Endothelial cell of umbilical vein (primary cell): Measurements from ENCODE around the gene ALDH1A2. TPM values are rescaled to one million over a fixed set of nuclear protein-coding genes. Genes with fewer than 3 reads are reported as not detected.

Experiments
- Bru-seq: library from RNA; stranded (reverse); fragments of 400-500 nt; gene quantifications from one replicate; lab custom pipeline; 2021; lab: Mats Ljungman, UMichigan
- BruChase-seq, 2 experiments: library from RNA; stranded (reverse); fragments of 400-500 nt; gene quantifications; one replicate each; lab custom pipeline; 2021; lab: Mats Ljungman, UMichigan
- BruUV-seq: library from RNA; stranded (reverse); fragments of 400-500 nt; replicated peaks from 2 replicates; lab custom pipeline; 2021; lab: Mats Ljungman, UMichigan
- CTCF ChIA-PET: fragments of 300-600, 350-600 bp; sonication (Branson Sonifier 250); formaldehyde crosslinking; loops from one replicate; lab custom pipeline; 2021; ENCODE audit warnings: antibody characterized with exemption, inconsistent platforms; lab: Charles Lee
- POLR2A ChIA-PET: fragments of 300-600, 350-600 bp; sonication (Branson Sonifier 250); formaldehyde crosslinking; loops from one replicate; lab custom pipeline; 2021; ENCODE audit warnings: antibody characterized with exemption, inconsistent platforms; lab: Charles Lee
- DNase-seq: peaks from one replicate; pipeline ENCODE4 v3.0.0-alpha.2; 2011; ENCODE audit warnings: low read depth, low spot score
- FAIRE-seq: peaks from 2 replicates; lab custom pipeline; 2011; peaks lifted over from hg19 to GRCh38; lab: Jason Lieb, UNC
- H2AFZ ChIP-seq: 2 replicates; pipeline ENCODE4 v1.6.0; 2012; ENCODE audit warnings: low read depth, low read length, control low read depth, inconsistent platforms
- H3K27ac ChIP-seq: 2 replicates; pipeline ENCODE4 v1.5.1; 2011; ENCODE audit warnings: low read depth, mild to moderate bottlenecking, control low read depth, low read length, moderate library complexity; ENCODE audit not compliant: insufficient read depth
- H3K27me3 ChIP-seq, 2 experiments: 2 replicates each; pipeline versions ENCODE4 v1.6.0 to v1.6.1; 2011; ENCODE audit warnings: low read length in 2 of 2, mixed read lengths in 1 of 2; ENCODE audit not compliant: control insufficient read depth in 2 of 2, insufficient read depth in 2 of 2
- H3K36me3 ChIP-seq, 2 experiments: 2 replicates in 1 of 2; 3 replicates in 1 of 2; pipeline ENCODE4 v1.5.1; 2011; ENCODE audit warnings: low read length in 2 of 2, mild to moderate bottlenecking in 1 of 2, moderate library complexity in 1 of 2; ENCODE audit not compliant: control insufficient read depth in 2 of 2, insufficient read depth in 2 of 2; ENCODE audit errors: extremely low read depth in 1 of 2
- H3K4me1 ChIP-seq: 3 replicates; pipeline ENCODE4 v1.5.1; 2011; ENCODE audit warnings: mild to moderate bottlenecking, low read length; ENCODE audit not compliant: control insufficient read depth, insufficient read depth; ENCODE audit errors: extremely low read depth
- H3K4me2 ChIP-seq: 2 replicates; pipeline ENCODE4 v1.6.1; 2011; ENCODE audit warnings: low read length, control low read depth, mixed read lengths; ENCODE audit not compliant: insufficient read depth
- H3K4me3 ChIP-seq, 3 experiments: fragments of 200-600 bp in 1 of 3; sonication (generic), shearing (Covaris generic) in 1 of 3; replicated peaks in 1 of 3; 2 replicates each; pipeline ENCODE4 v1.5.1; 2011 to 2016; ENCODE audit warnings: control low read depth in 3 of 3, low read length in 3 of 3, mild to moderate bottlenecking in 2 of 3, inconsistent platforms in 1 of 3, low read depth in 1 of 3, moderate library complexity in 1 of 3; ENCODE audit not compliant: insufficient read depth in 1 of 3
- H3K79me2 ChIP-seq: 2 replicates; pipeline ENCODE4 v1.6.0; 2012; ENCODE audit warnings: low read length, inconsistent platforms; ENCODE audit not compliant: control insufficient read depth, insufficient read depth
- H3K9ac ChIP-seq: replicated peaks from 2 replicates; pipeline ENCODE3; 2011; ENCODE audit warnings: low read length, control low read depth; ENCODE audit not compliant: insufficient read depth; ENCODE audit errors: extremely low read depth
- H3K9me1 ChIP-seq: replicated peaks from 3 replicates; pipeline ENCODE4 v1.6.0; 2011; ENCODE audit warnings: mild to moderate bottlenecking, low read length; ENCODE audit not compliant: control insufficient read depth, insufficient read depth; ENCODE audit errors: extremely low read depth
- H3K9me3 ChIP-seq: replicated peaks from 2 replicates; pipeline ENCODE4 v1.5.1; 2012; ENCODE audit warnings: low read length, inconsistent platforms; ENCODE audit not compliant: control insufficient read depth, insufficient read depth
- H4K20me1 ChIP-seq: replicated peaks from 2 replicates; pipeline ENCODE3; 2011; ENCODE audit warnings: mild to moderate bottlenecking, low read length; ENCODE audit not compliant: control insufficient read depth, insufficient read depth; ENCODE audit errors: extremely low read depth
- CTCF ChIP-seq, 2 donors: IDR thresholded peaks; 1 replicate in 1 of 2; 2 replicates in 1 of 2; pipeline ENCODE4 v1.5.1; 2011; ENCODE audit warnings: low read length in 2 of 2, mild to moderate bottlenecking in 2 of 2, moderate library complexity in 2 of 2, control low read depth in 1 of 2, inconsistent platforms in 1 of 2, low read depth in 1 of 2; ENCODE audit not compliant: insufficient read depth in 1 of 2; ENCODE audit errors: extremely low read depth in 1 of 2
- EZH2 ChIP-seq: IDR thresholded peaks from 2 replicates; pipeline ENCODE4 v1.6.1; 2012; ENCODE audit warnings: borderline replicate concordance, low read depth, mild to moderate bottlenecking, moderate library complexity, low read length, inconsistent platforms; ENCODE audit not compliant: severe bottlenecking
- FOS ChIP-seq: IDR thresholded peaks from 2 replicates; pipeline ENCODE4 v1.6.1; 2011; ENCODE audit warnings: mild to moderate bottlenecking, low read length, moderate library complexity, borderline replicate concordance; ENCODE audit not compliant: insufficient read depth
- JUN ChIP-seq: IDR thresholded peaks from 2 replicates; pipeline ENCODE4 v1.6.1; 2011; ENCODE audit warnings: borderline replicate concordance, low read depth; ENCODE audit not compliant: insufficient read length, insufficient read depth
- POLR2A ChIP-seq: IDR thresholded peaks from 2 replicates; pipeline ENCODE4 v1.6.1; 2012; ENCODE audit warnings: low read depth, mild to moderate bottlenecking, control low read depth, low read length
- dilution Hi-C: fragments of 300-500 bp; cut with MboI; formaldehyde crosslinking; loops from one replicate; pipeline ENCODE4 v1.15.0; 2019; ENCODE audit warnings: low sequenced_read_pairs; ENCODE audit not compliant: extremely low pct_ligation_motif_present
- intact Hi-C: fragments of 100-400 bp; cut with micrococcal nuclease; formaldehyde crosslinking; loops from one replicate; pipeline ENCODE4 v1.10.0; 2022
- long read RNA-seq: library from polyadenylated mRNA; stranded (forward); transcript quantifications from one replicate; pipeline ENCODE4 v2.0.0, GENCODE V29; 2021
- polyA minus RNA-seq, 3 experiments: library from RNA; depleted of rRNA, polyadenylated mRNA; stranded (reverse); fragments of >200 nt; gene quantifications; 1 replicate in 1 of 3; 2 replicates in 2 of 3; pipeline ENCODE4 v1.2.3, GENCODE V29; 2011
- polyA plus RNA-seq, 4 experiments: library from polyadenylated mRNA; depleted of rRNA in 3 of 4; stranded (reverse) in 3 of 4; unstranded in 1 of 4; fragments of >200 nt; gene quantifications; 2 replicates each; pipeline versions ENCODE4 v1.2.1 to v1.2.3, GENCODE V29; 2011 to 2012; ENCODE audit warnings: missing spikeins in 1 of 4
- total RNA-seq: library from RNA; stranded (reverse); gene quantifications from 2 replicates; pipeline ENCODE4 v1.2.3, GENCODE V29; 2021

ALDH1A2 gene
- 11.7 and 34.9 TPM in 2 replicates for total RNA-seq
- polyA plus RNA-seq: 14.8 and 16.3 TPM in 2 replicates
- polyA plus RNA-seq (2011; cell fraction: cytosol; rRNA removed): 16.9 and 19.0 TPM in 2 replicates
- polyA plus RNA-seq (2011; cell fraction: nucleus; rRNA removed): 20.0 and 21.5 TPM in 2 replicates
- 7.6 and 27.2 TPM in 2 replicates for polyA plus RNA-seq (2012)
- 26.4 and 32.6 TPM in 2 replicates for polyA minus RNA-seq
- not detected for polyA minus RNA-seq (2011; cell fraction: cytosol; rRNA and poly(A)+ RNA removed)
- 18.4 and 19.8 TPM in 2 replicates for polyA minus RNA-seq (2011; cell fraction: nucleus; rRNA and poly(A)+ RNA removed)
- percentile 43 among the genes with signal in this experiment for Bru-seq, nascent RNA
- percentile 29 among the genes with signal in this experiment for BruChase-seq, experiment 1, labeled RNA remaining after a 6-hour chase
- percentile 35 among the genes with signal in this experiment for BruChase-seq, experiment 2, labeled RNA remaining after a 2-hour chase
- long read RNA-seq, full-length matches to known transcripts: 16 of 25 reads
- long read RNA-seq, partial matches to known transcripts: 0 of 25 reads
- long read RNA-seq, other reads (novel, unspliced or antisense): 9 of 25 reads

- Histone ChIP-seq H4K20me1 (no peaks in the 10 kb centered on the region), H3K9me1 (no peaks in the 10 kb centered on the region), H2AFZ (peak within 1 kb of the TSS; percentile 85), H3K79me2 (peaks cover 24% of the 10 kb centered on the region), H3K27ac (peak within 1 kb of the TSS; percentile 70), H3K27me3 (no peaks in the 10 kb centered on the region), H3K4me3 (peak within 1 kb of the TSS; percentile 61 to 92 (median 80)), H3K9ac (peak within 1 kb of the TSS; percentile 79), H3K4me1 (peaks cover 20% of the 10 kb centered on the region), H3K36me3 (no peaks in the 10 kb centered on the region), H3K9me3 (no peaks in the 10 kb centered on the region), H3K4me2 (peak within 1 kb of the TSS; percentile 100)
- POLR2A ChIA-PET: no interaction called here
- CTCF ChIA-PET: interaction anchor here (0.8 to 12.9 kb wide), 26 partner anchors 12 to 537 kb away, joined by 3 to 636 read pairs (median 6); partner anchors contain the start of gene POLR2M
- BruUV-seq: no TSS peak
- DNase-seq (peak; percentile 72), FAIRE-seq (no peak)
- TF ChIP-seq CTCF (IDR thresholded peaks at IDR 0.05; ENCODE audit: extremely low read depth in 1 of 2, insufficient read depth in 1 of 2, low read depth in 1 of 2, low read length in 2 of 2) (no peak), EZH2 (no peak), JUN (no peak), POLR2A (no peak), FOS (no peak)
- intact Hi-C loops: loop anchor here (1.0 to 10.0 kb wide), 7 partner anchors 23 to 721 kb away; no protein-coding TSS in a partner anchor
- dilution Hi-C loops: loop anchor here (25.0 kb wide), 1 partner anchor 203 kb away; no protein-coding TSS in a partner anchor
These were observed at the start of gene ALDH1A2 for GRCh38 chr15:58065445-58066041. ALDH1A2 (minus strand) TSS chr15:58065711; CDS start chr15:58065650, 61 bp downstream.
